Measurements from ENCODE around the gene CD200. TPM values are rescaled to one million over a fixed set of nuclear protein-coding genes. Genes with fewer than 3 reads are reported as not detected.

The CD200 gene, protein sequence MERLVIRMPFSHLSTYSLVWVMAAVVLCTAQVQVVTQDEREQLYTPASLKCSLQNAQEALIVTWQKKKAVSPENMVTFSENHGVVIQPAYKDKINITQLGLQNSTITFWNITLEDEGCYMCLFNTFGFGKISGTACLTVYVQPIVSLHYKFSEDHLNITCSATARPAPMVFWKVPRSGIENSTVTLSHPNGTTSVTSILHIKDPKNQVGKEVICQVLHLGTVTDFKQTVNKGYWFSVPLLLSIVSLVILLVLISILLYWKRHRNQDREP
- total RNA-seq: 79.1 TPM

GRCh38 chr3:112333002-112333380 is at the start of gene CD200:
TSS of gene CD200 (plus strand) at chr3:112333156. CDS start at chr3:112333213, 57 bp downstream.

GRCh38 chr3:112293368-112294321 is 39.3 kb upstream of the CD200 start, which contains the start of gene SLC9C1:
TSS of gene SLC9C1 (minus strand) at chr3:112294216. CDS start at chr3:112286791, 7,425 bp downstream.

Other genes with a start within 250 kb of the CD200 start
- 1.2 TPM for gene C3orf52, start 246.8 kb upstream of the CD200 start, total RNA-seq
- not detected for gene GCSAM, start 199.9 kb upstream of the CD200 start, total RNA-seq
- gene SLC9C1, start 38.9 kb upstream of the CD200 start, total RNA-seq: 0.23 TPM
- gene BTLA, start 166.3 kb downstream of the CD200 start, total RNA-seq: 0.23 TPM
- gene ATG3, start 228.8 kb downstream of the CD200 start, total RNA-seq: 46.1 TPM
- 63.7 TPM for gene SLC35A5, start 228.9 kb downstream of the CD200 start, total RNA-seq

Data from diencephalon (tissue), 1 donor.